Body of pancreas (tissue), 4 donors: ENCODE data around the gene CCL4L2.

Experiments
- CTCF ChIP-seq, 7 experiments: fragments of 450-650 bp in 4 of 7; fragments of 200-600 bp in 3 of 7; sonication (generic) in 3 of 7; IDR thresholded peaks; one replicate each; pipeline ENCODE4 v1.5.1; 2016 to 2019; ENCODE audit warnings: antibody characterized with exemption in 7 of 7
- POLR2A ChIP-seq, 3 donors: fragments of 450-650 bp; IDR thresholded peaks; one replicate each; pipeline ENCODE4 v1.6.1; 2016; ENCODE audit warnings: antibody characterized with exemption in 3 of 3, mild to moderate bottlenecking in 2 of 3

- TF ChIP-seq POLR2A (IDR thresholded peaks at IDR 0.05): no peak
- no peak for TF ChIP-seq CTCF (IDR thresholded peaks at IDR 0.05)
Measured at GRCh38 chr17:36188891-36189306, 22.0 kb upstream of the CCL4L2 start.
